NCI-H1417 (cell line): ENCODE data around the gene GDPD2.

Source experiments
- DNase-seq, 3 experiments: peaks; one replicate each; lab custom pipeline; 2025; lab: John Stamatoyannopoulos, UW

GDPD2 gene

GRCh38 chrX:70476166-70476933 is 53.2 kb downstream of the GDPD2 start:
- peak in 1 of 3 experiments; percentile 28 for DNase-seq

GRCh38 chrX:70476934-70477733 is 54.0 kb downstream of the GDPD2 start:
- peak in 2 of 3 experiments; percentile 58 to 79 for DNase-seq

- no peak for DNase-seq
These were observed 54.6 kb downstream of the GDPD2 start for GRCh38 chrX:70477734-70478075.

- DNase-seq: no peak
These were observed 55.6 kb downstream of the GDPD2 start for GRCh38 chrX:70478526-70479245.

GRCh38 chrX:70479247-70479921 is 56.3 kb downstream of the GDPD2 start:
- DNase-seq: no peak

GRCh38 chrX:70479922-70480659 is 57.0 kb downstream of the GDPD2 start:
- DNase-seq: peak in 2 of 3 experiments; percentile 16 to 53

GRCh38 chrX:70480660-70481018 is 57.5 kb downstream of the GDPD2 start:
- no peak for DNase-seq

- no peak for DNase-seq
These were observed 58.6 kb downstream of the GDPD2 start for GRCh38 chrX:70481471-70482270.

- DNase-seq: no peak
These were observed 59.2 kb downstream of the GDPD2 start for GRCh38 chrX:70482300-70482699.
